K562 (cell line): ENCODE results near the gene TMEM132C. TPM values are rescaled to one million over a fixed set of nuclear protein-coding genes. Genes with fewer than 3 reads are reported as not detected.

ENCODE experiments used
- ATAC-seq: fragments of 200-7000 bp; cut with Tn5 transposase; 3 replicates; pipeline ENCODE4 v1.9.1; 2020; ENCODE audit warnings: moderate library complexity
- BruUV-seq: library from RNA; stranded (reverse); fragments of 400-500 nt; replicated peaks from 2 replicates; lab custom pipeline; 2021; lab: Mats Ljungman, UMichigan
- CTCF ChIA-PET: fragments of 300-600 bp; formaldehyde crosslinking; extraction: SDS; loops from one replicate; lab custom pipeline; 2021; ENCODE audit warnings: low intra/inter-chr PET ratio; lab: Yijun Ruan, JAX
- POLR2A ChIA-PET: fragments of 300-600, 350-650 bp; sonication (Branson Sonifier 250); formaldehyde crosslinking; extraction: SDS; loops from one replicate; lab custom pipeline; 2021; ENCODE audit warnings: antibody characterized with exemption, inconsistent platforms; lab: Yijun Ruan, JAX
- DNase-seq, 4 experiments: peaks; one replicate each; pipeline versions ENCODE4 v3.0.0 to v3.0.0-alpha.2; 2011 to 2018; ENCODE audit warnings: low spot score in 3 of 4, mixed read lengths in 3 of 4; ENCODE audit errors: extremely low read depth in 1 of 4
- FAIRE-seq: peaks from 2 replicates; lab custom pipeline; 2011; peaks lifted over from hg19 to GRCh38; lab: Jason Lieb, UNC
- H2AFZ ChIP-seq: 2 replicates; pipeline ENCODE4 v1.6.0; 2011; ENCODE audit warnings: low read depth, low read length, control low read depth, inconsistent platforms
- H3K27ac ChIP-seq: fragments of 200-600 bp; 3 replicates; pipeline ENCODE4 v1.8.0; 2011; ENCODE audit warnings: low read depth, mild to moderate bottlenecking, control low read depth, inconsistent platforms, low read length, moderate library complexity, mixed read lengths; ENCODE audit errors: extremely low read depth
- H3K27me3 ChIP-seq, 2 experiments: fragments of 300-600 bp in 1 of 2; 2 replicates in 1 of 2; 3 replicates in 1 of 2; pipeline versions ENCODE4 v1.6.0 to v1.8.0; 2011; ENCODE audit warnings: inconsistent platforms in 2 of 2, low read length in 2 of 2, mild to moderate bottlenecking in 1 of 2, mixed read lengths in 1 of 2, moderate library complexity in 1 of 2; ENCODE audit not compliant: control insufficient read depth in 2 of 2, insufficient read depth in 2 of 2
- H3K36me3 ChIP-seq: fragments of 300-600 bp; 3 replicates; pipeline ENCODE4 v1.8.0; 2011; ENCODE audit warnings: mild to moderate bottlenecking, low read length, inconsistent platforms; ENCODE audit not compliant: control insufficient read depth, insufficient read depth
- H3K4me1 ChIP-seq, 2 experiments: fragments of 200-600 bp in 1 of 2; replicated peaks in 1 of 2; 2 replicates in 1 of 2; 3 replicates in 1 of 2; pipeline versions ENCODE4 v1.5.1 to v1.8.0; 2011; ENCODE audit warnings: inconsistent platforms in 2 of 2, low read length in 2 of 2, mild to moderate bottlenecking in 1 of 2, mixed read lengths in 1 of 2, moderate library complexity in 1 of 2; ENCODE audit not compliant: control insufficient read depth in 2 of 2, insufficient read depth in 2 of 2
- H3K4me2 ChIP-seq: 2 replicates; pipeline ENCODE4 v1.6.1; 2011; ENCODE audit warnings: low read length, control low read depth, inconsistent platforms, mixed read lengths; ENCODE audit not compliant: insufficient read depth
- H3K4me3 ChIP-seq: fragments of 200-600 bp; sonication (generic), shearing (Covaris generic); 2 replicates; pipeline ENCODE4 v1.5.1; 2016; ENCODE audit warnings: control low read depth, inconsistent platforms
- H3K79me2 ChIP-seq: fragments of 200-600 bp; 3 replicates; pipeline ENCODE4 v1.8.0; 2011; ENCODE audit warnings: low read length, inconsistent platforms; ENCODE audit not compliant: control insufficient read depth, insufficient read depth
- H3K9ac ChIP-seq, 2 experiments: 2 replicates each; pipeline versions ENCODE4 v1.6.0 to v1.6.1; 2011; ENCODE audit warnings: low read depth in 2 of 2, low read length in 2 of 2, control low read depth in 1 of 2, inconsistent platforms in 1 of 2, mild to moderate bottlenecking in 1 of 2, mixed read lengths in 1 of 2; ENCODE audit not compliant: insufficient read depth in 1 of 2
- H3K9me1 ChIP-seq: one replicate; pipeline ENCODE4 v1.6.0; 2011; ENCODE audit warnings: inconsistent platforms, mild to moderate bottlenecking, low read length, moderate library complexity; ENCODE audit not compliant: control insufficient read depth, insufficient read depth
- H3K9me3 ChIP-seq: replicated peaks from 2 replicates; pipeline ENCODE4 v1.5.1; 2011; ENCODE audit warnings: low read depth, low read length, inconsistent platforms; ENCODE audit not compliant: control insufficient read depth, insufficient read depth
- H4K20me1 ChIP-seq: replicated peaks from 2 replicates; pipeline ENCODE4 v1.6.1; 2011; ENCODE audit warnings: low read length, inconsistent platforms, mixed read lengths; ENCODE audit not compliant: control insufficient read depth, insufficient read depth
- ATF2 ChIP-seq: sonication (generic); formaldehyde crosslinking; IDR thresholded peaks from 2 replicates; pipeline ENCODE4 v1.8.1; 2022; ENCODE audit warnings: missing genetic modification reagents
- DACH1 ChIP-seq: fragments of 450-650 bp; IDR thresholded peaks from 2 replicates; pipeline ENCODE4 v1.6.1; 2018; ENCODE audit not compliant: partially characterized antibody
- FOXJ2 ChIP-seq: fragments of 200-800 bp; sonication (Bioruptor generic); IDR thresholded peaks from 2 replicates; pipeline ENCODE4 v1.6.1; 2016; ENCODE audit warnings: missing genetic modification characterization, missing compliant biosample characterization
- GABPB1 ChIP-seq: sonication (generic); formaldehyde crosslinking; IDR thresholded peaks from 2 replicates; pipeline ENCODE4 v1.8.0; 2022; ENCODE audit warnings: mild to moderate bottlenecking, missing genetic modification reagents
- MCM7 ChIP-seq, 2 experiments: fragments of 450-650 bp; IDR thresholded peaks; 2 replicates each; pipeline ENCODE4 v1.6.1; 2016 to 2018
- NKRF ChIP-seq: fragments of 450-650 bp; IDR thresholded peaks from 2 replicates; pipeline ENCODE4 v1.6.1; 2016; ENCODE audit warnings: borderline replicate concordance
- PATZ1 ChIP-seq: fragments of 250-450 bp; sonication (Bioruptor Pico); IDR thresholded peaks from 2 replicates; pipeline ENCODE4 v1.5.0; 2020; ENCODE audit warnings: mild to moderate bottlenecking, borderline replicate concordance
- POLR2G ChIP-seq: fragments of 200-400 bp; formaldehyde crosslinking; IDR thresholded peaks from 2 replicates; pipeline ENCODE4 v1.6.1; 2017; ENCODE audit warnings: low read depth, mild to moderate bottlenecking, antibody characterized with exemption, low read length, moderate library complexity
- RUNX1 ChIP-seq: sonication (generic); IDR thresholded peaks from 2 replicates; pipeline ENCODE4 v1.6.1; 2016; ENCODE audit warnings: antibody characterized with exemption, low read depth
- TEAD1 ChIP-seq, 2 experiments: fragments of 450-650 bp in 1 of 2; sonication (generic) in 1 of 2; formaldehyde crosslinking; IDR thresholded peaks; 2 replicates each; pipeline versions ENCODE4 v1.4.0 to v1.8.0; 2020 to 2022; ENCODE audit warnings: mild to moderate bottlenecking in 2 of 2, missing genetic modification reagents in 1 of 2
- XRCC5 ChIP-seq: fragments of 200-400 bp; formaldehyde crosslinking; IDR thresholded peaks from 2 replicates; pipeline ENCODE4 v1.6.1; 2017; ENCODE audit warnings: low read depth, mild to moderate bottlenecking, low read length
- ZBTB5 ChIP-seq: fragments of 450-650 bp; IDR thresholded peaks from 2 replicates; pipeline ENCODE4 v1.6.1; 2017; ENCODE audit warnings: antibody characterized with exemption
- WGBS: fragments of 100-300 bp; shearing (Covaris generic); methylation state at CpG from one replicate; pipeline ENCODE4 v1.1.6; 2016; ENCODE audit warnings: low coverage, mixed read lengths; ENCODE audit not compliant: insufficient coverage; ENCODE audit errors: missing lambda C conversion rate; 5-methylcytosine and 5-hydroxymethylcytosine counted together
- in situ Hi-C: fragments of 300-500 bp; cut with MboI; formaldehyde crosslinking; loops from 4 replicates; pipeline ENCODE4 v1.15.0; 2018; ENCODE audit warnings: inconsistent platforms, mixed read lengths
- intact Hi-C: fragments of 100-400 bp; cut with micrococcal nuclease; formaldehyde crosslinking; loops from 2 replicates; pipeline ENCODE4 v1.14.2; 2022
- polyA plus RNA-seq, 8 experiments: library from polyadenylated mRNA; depleted of rRNA in 4 of 8; stranded (reverse) in 5 of 8; unstranded in 3 of 8; fragments of >200 nt; fragmentation: Nextera tagmentation in 2 of 8; fragmentation: Illumina TruSeq in 1 of 8; extraction: Ambion mirVana in 2 of 8; extraction: Trizol in 1 of 8; gene quantifications; 2 replicates each; pipeline versions ENCODE4 v1.2.1 to v1.2.3, GENCODE V29; 2011 to 2014; ENCODE audit warnings: inconsistent platforms in 1 of 8, missing spikeins in 1 of 8
- total RNA-seq, 7 experiments: library from RNA; depleted of rRNA in 6 of 7; stranded (reverse); fragments of >200 nt in 6 of 7; fragmentation: Illumina TruSeq in 2 of 7; extraction: Trizol in 2 of 7; gene quantifications; 2 replicates each; pipeline versions ENCODE4 v1.2.1 to v1.2.3, GENCODE V29; 2011 to 2021; ENCODE audit warnings: low replicate concordance in 1 of 7

The TMEM132C gene
- total and polyA plus RNA-seq, 9 of the 15 experiments (the other 6 are each of a cell fraction or from before 2014, with no cell fraction given), result not detected

- TF ChIP-seq TEAD1 (CRISPR knock-in tag; IDR thresholded peaks at IDR 0.05) (no peak), ZBTB5 (no peak), FOXJ2 (tag) (no peak)
Measured at GRCh38 chr12:128228581-128228980, 38.4 kb upstream of the TMEM132C start (continued).

DNA sequence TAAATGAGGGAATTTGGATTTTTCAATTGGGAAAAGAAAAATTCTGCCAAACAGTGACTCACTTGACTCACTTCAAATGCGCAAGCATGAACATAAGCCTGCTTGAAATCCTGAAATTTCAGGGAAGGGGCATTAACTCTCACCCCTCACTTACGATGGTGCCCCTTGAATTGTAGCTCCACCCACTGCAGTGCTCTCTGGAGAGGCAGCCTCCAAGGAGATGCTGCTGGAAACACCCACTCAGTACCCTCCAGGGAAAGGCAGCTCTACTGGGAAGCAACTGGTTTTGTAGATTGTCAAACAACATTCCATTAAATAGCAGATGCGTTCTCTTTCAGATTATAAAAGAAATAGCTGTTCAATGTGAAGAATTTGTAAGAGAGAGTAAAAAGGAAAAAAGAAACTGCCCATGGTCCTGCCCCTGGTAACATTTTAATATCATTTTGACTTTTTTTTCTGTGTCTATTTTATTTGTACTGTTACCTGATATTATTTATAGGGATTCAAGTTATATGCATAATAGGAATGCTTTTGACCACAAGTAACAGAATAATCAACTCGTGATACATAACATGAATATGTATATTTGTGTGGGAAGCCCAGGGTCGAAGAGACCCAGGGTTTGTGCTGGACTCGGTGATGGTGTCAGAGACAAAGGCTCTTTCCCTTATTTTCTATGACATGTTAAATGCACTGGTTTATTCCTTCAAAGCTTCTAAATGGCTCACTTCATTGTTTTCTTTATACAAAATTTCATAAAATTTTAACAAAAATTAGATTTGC lies 31.1 kb upstream of the TMEM132C start:
- H3K36me3 ChIP-seq, result no peaks in the 10 kb centered on the region
- FAIRE-seq, result no peak
- no peak for DNase-seq
- in situ Hi-C loops, result no loop called here
- H3K27me3 ChIP-seq, result no peaks in the 10 kb centered on the region
- no peak overlapping the region for H3K4me2 ChIP-seq
- ChIA-PET POLR2A (interaction anchor here (0.9 kb wide), 1 partner anchor 12 kb away, joined by 3 read pairs; no protein-coding TSS in a partner anchor), CTCF (no interaction called here)
- intact Hi-C loops, result no loop called here
- ATAC-seq, result no peak
- no peaks in the 10 kb centered on the region for H3K9me1 ChIP-seq
- H3K79me2 ChIP-seq, result no peaks in the 10 kb centered on the region
- no TSS peak for BruUV-seq
- no peaks in the 10 kb centered on the region for H4K20me1 ChIP-seq
- no peak overlapping the region for H3K9ac ChIP-seq
- H3K27ac ChIP-seq, result no peak overlapping the region
- no peak overlapping the region for H3K4me3 ChIP-seq
- H3K4me1 ChIP-seq, result no peaks in the 10 kb centered on the region
- H3K9me3 ChIP-seq, result no peaks in the 10 kb centered on the region
- no peak overlapping the region for H2AFZ ChIP-seq
- WGBS, result 3% methylated on average over 6 of the region's 6 CpGs
- no peak for TF ChIP-seq PATZ1 (CRISPR knock-in tag)
- no peak for TF ChIP-seq DACH1
- TF ChIP-seq ATF2 (CRISPR knock-in tag), result no peak
- TF ChIP-seq POLR2G, result no peak
- TF ChIP-seq RUNX1, result no peak
- TF ChIP-seq NKRF, result no peak
- TF ChIP-seq XRCC5, result no peak
- no peak for TF ChIP-seq MCM7 (IDR thresholded peaks at IDR 0.05)
- TF ChIP-seq GABPB1, result no peak
